GM21717 (cell line): Measurements from ENCODE around the gene FRAT1.

Experiments
- ATAC-seq: cut with Tn5 transposase; IDR thresholded peaks from one replicate; pipeline ENCODE4 v1.9.1; 2021; ENCODE audit warnings: mild to moderate bottlenecking, moderate library complexity; ENCODE audit not compliant: unreplicated experiment

Gene FRAT1

DNA sequence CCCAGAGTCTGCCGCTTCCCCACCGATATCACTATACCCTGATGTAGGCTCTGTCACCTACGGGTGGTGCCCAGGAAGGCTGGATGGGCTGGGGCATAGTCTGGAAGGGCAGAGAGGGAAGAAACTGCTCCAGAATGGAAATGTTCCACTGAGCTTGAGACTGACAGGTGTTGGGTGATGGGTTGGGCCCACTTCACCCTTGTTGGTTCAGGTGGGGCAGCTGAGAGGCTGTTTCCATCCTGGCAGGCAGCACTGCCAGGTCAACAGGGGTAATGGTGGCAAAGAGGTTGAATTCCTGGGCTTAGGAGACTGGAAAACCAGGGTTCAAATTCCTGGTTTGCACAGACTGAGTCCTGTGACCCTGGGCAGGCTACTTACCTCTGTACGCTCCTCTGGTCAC is 44.0 kb downstream of the FRAT1 start:
- no peak for ATAC-seq

DNA sequence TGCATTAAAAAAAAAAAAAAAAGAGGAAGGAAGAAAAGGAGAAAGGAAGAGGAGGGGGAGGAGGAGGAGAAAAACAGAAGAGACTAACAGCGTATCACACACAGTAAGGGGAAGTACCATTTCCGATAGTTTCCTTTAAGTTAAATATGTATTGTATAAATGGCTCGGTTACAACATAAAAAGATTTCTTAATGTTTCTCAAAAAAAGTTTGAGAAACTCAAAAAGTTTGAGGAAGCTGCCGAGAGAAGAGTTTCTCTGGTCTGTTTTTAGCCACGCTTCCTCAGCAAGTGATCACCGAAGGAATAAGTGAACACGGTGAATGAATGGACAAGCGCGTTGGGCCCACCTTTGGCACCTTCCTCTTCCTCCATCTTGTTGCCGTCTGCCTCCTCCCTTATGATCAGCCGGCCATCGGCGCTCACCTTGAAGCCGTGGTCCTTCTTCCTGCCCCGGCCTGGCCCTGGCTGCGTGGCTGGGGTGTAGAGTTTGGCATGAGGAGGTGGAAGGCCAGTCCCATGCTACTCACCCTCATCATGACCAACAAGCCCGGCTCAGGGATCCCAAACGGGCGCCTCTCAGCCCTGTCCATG is 46.8 kb downstream of the FRAT1 start:
- no peak for ATAC-seq

DNA sequence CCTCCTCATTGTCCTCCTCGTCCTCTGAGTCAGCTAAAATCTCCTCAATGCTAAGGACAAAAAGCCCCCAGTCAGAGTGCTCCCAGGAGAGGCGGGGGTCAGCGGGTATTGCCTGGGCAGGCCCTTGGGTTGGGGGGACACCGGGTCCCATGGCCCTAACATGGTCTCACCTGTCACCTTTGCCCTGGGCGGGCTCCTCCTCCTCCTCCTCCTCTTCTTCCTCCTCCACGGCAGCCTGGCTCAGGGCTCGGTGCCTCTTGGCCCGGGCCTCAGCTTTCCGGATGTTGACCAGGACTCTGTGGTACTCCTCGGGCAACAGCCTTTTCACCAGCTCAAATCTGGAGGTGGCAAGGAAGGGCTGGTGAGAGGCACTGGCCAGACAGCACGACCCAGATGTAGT is 47.5 kb downstream of the FRAT1 start:
- ATAC-seq = no peak

DNA sequence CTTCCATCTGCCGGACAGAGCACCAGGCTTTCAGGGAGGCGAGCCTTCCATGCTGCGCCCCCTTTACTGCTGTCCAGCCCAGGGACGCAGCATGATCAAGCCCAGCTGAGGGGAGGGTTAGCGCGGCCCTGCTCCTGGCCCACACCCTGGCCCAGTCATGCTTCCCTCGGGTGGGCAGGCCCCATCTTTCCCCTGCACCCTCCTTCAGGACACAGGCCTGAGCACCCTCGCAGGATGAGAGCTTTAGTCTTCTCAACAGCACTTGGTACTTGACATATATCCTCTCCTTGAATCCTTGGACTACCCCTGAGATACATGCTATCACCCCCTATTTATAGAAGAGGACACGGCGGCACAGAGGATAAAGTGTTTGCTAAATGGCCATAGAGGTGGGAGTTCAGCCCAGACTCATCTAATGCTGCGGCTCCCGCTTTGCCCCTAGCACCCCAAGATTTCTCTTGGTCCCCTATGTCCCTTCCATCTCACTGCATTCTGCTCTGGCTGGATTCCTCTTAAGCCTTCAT is 48.1 kb downstream of the FRAT1 start:
- ATAC-seq = no peak
